ENCODE measurements around the gene SLC33A1.
A peak's percentile ranks its signal among the peaks of the same experiment; 100 is the strongest.
"Not testable (repeated sequence)": the region's sequence is repeated elsewhere in the genome, so short reads cannot be mapped to it uniquely, and the experiment has no call there.

SLC33A1 gene

GRCh38 chr3:155854141-155854940 lies at the start of gene SLC33A1:
TSS of gene SLC33A1 (minus strand) at chr3:155854427. CDS start at chr3:155853997, 430 bp downstream.
- H3K9ac ChIP-seq (ENCODE audit: low read length), result peak within 1 kb of the TSS; percentile 90

GRCh38 chr3:155895379-155895900 lies 41.2 kb upstream of the SLC33A1 start:
- no peak overlapping the region for H3K27ac ChIP-seq (ENCODE audit: low read depth, low read length)
- H3K9ac ChIP-seq (ENCODE audit: low read length), result no peak overlapping the region
- H3K9me3 ChIP-seq (ENCODE audit: low read length), result no peaks in the 10 kb centered on the region
- H3K4me1 ChIP-seq (ENCODE audit: insufficient read depth, low read length), result peaks cover 6% of the 10 kb centered on the region
- no peak overlapping the region for H3K4me3 ChIP-seq (ENCODE audit: low read depth in 1 of 2, low read length in 2 of 2)
- H3K27me3 ChIP-seq (ENCODE audit: control insufficient read depth in 1 of 2, insufficient read depth in 2 of 2, low read length in 2 of 2), result no peaks in the 10 kb centered on the region
- peaks cover 33% of the 10 kb centered on the region for H3K36me3 ChIP-seq (ENCODE audit: insufficient read depth, low read length)

More at GRCh38 chr3:155854141-155854940, at the start of gene SLC33A1:
- Histone ChIP-seq H3K27ac (ENCODE audit: low read depth, low read length) (peak within 1 kb of the TSS; percentile 93), H3K4me3 (ENCODE audit: low read depth in 1 of 2, low read length in 2 of 2) (peak within 1 kb of the TSS; percentile 74 to 100), H3K27me3 (ENCODE audit: control insufficient read depth in 1 of 2, insufficient read depth in 2 of 2, low read length in 2 of 2) (no peaks in the 10 kb centered on the region), H3K36me3 (ENCODE audit: insufficient read depth, low read length) (no peaks in the 10 kb centered on the region), H3K9me3 (ENCODE audit: low read length) (no peaks in the 10 kb centered on the region), H3K4me1 (ENCODE audit: insufficient read depth, low read length) (peaks cover 21% of the 10 kb centered on the region)

DNA sequence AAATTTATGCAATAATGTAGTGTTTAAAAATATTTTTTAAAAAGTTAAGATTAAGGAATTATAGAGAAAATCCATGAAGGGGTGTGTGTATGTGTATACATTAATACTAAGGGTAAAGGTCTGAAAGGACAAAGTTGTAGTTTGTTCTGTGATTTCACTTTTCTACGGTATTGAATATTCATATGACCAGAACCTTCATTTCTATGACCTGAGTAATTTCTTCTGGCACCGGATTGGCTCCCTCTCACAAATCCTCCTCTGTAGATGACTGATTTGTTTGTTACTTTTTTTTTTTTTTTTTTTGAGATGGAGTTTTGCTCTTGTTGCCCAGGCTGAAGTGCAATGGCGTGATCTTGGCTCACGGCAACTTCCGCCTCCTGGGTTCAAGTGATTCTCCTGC lies 37.1 kb upstream of the SLC33A1 start:
- no peaks in the 10 kb centered on the region for H3K9me3 ChIP-seq (ENCODE audit: low read length)
- no peaks in the 10 kb centered on the region for H3K27me3 ChIP-seq (ENCODE audit: control insufficient read depth in 1 of 2, insufficient read depth in 2 of 2, low read length in 2 of 2)
- H3K36me3 ChIP-seq (ENCODE audit: insufficient read depth, low read length), result peaks cover 11% of the 10 kb centered on the region
- peaks cover 7% of the 10 kb centered on the region for H3K4me1 ChIP-seq (ENCODE audit: insufficient read depth, low read length)
- H3K9ac ChIP-seq (ENCODE audit: low read length), result no peak overlapping the region
- no peak overlapping the region for H3K4me3 ChIP-seq (ENCODE audit: low read depth in 1 of 2, low read length in 2 of 2)
- no peak overlapping the region for H3K27ac ChIP-seq (ENCODE audit: low read depth, low read length)

DNA sequence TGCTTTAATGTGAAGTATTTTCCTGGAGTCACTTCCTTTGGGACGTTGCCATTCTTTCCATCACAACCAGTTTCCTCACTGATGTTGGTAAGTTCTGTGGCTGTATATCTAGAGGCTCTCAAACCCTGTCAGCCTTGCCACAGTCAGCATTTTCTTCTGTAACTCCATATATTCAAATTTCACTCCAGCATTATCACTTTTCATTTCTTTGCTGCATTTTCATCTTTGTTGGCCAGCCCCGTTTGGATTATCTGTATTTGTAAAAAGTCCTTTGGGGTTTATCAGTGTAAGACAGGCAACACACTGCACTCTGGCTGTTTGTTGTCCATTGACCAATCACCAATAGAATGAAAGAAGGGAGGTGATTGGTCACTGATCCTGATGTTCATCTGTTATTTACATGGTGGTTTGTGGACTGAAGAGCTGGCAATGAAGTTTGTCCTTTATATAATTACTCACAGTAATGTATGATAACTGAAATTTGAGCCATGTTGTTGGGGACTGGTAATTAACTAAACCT lies 36.5 kb upstream of the SLC33A1 start:
- peaks cover 11% of the 10 kb centered on the region for H3K36me3 ChIP-seq (ENCODE audit: insufficient read depth, low read length)
- peaks cover 7% of the 10 kb centered on the region for H3K4me1 ChIP-seq (ENCODE audit: insufficient read depth, low read length)
- no peak overlapping the region for H3K4me3 ChIP-seq (ENCODE audit: low read depth in 1 of 2, low read length in 2 of 2)
- no peaks in the 10 kb centered on the region for H3K9me3 ChIP-seq (ENCODE audit: low read length)
- no peaks in the 10 kb centered on the region for H3K27me3 ChIP-seq (ENCODE audit: control insufficient read depth in 1 of 2, insufficient read depth in 2 of 2, low read length in 2 of 2)
- no peak overlapping the region for H3K27ac ChIP-seq (ENCODE audit: low read depth, low read length)
- H3K9ac ChIP-seq (ENCODE audit: low read length), result no peak overlapping the region

- Histone ChIP-seq H3K4me1 (ENCODE audit: insufficient read depth, low read length) (peaks cover 7% of the 10 kb centered on the region), H3K4me3 (ENCODE audit: low read depth in 1 of 2, low read length in 2 of 2) (no peak overlapping the region), H3K27me3 (ENCODE audit: control insufficient read depth in 1 of 2, insufficient read depth in 2 of 2, low read length in 2 of 2) (no peaks in the 10 kb centered on the region), H3K27ac (ENCODE audit: low read depth, low read length) (no peak overlapping the region), H3K9ac (ENCODE audit: low read length) (no peak overlapping the region), H3K36me3 (ENCODE audit: insufficient read depth, low read length) (peaks cover 4% of the 10 kb centered on the region), H3K9me3 (ENCODE audit: low read length) (no peaks in the 10 kb centered on the region)
Measured at GRCh38 chr3:155889952-155890351, 35.7 kb upstream of the SLC33A1 start.

DNA sequence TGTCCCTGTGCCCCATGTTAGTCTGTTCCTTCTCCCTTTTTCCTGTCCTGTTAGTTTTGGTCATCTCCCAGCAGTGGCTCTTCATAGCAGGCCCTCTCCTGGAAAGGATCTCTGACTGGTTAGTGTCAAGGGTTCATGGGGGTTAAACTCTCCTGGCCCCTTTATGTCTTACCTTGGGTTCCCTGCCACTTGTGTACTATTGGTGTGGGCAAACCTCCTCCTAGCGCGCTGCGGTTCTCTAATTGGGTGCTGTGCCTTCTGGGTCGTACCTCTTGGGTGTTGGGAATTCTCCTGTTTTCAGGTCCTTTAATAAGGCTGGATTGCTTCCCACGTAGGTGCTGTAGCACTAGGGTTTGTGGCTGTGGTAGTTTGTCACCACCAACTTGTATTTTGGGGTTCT lies 35.0 kb upstream of the SLC33A1 start:
- no peak overlapping the region for H3K4me3 ChIP-seq (ENCODE audit: low read depth in 1 of 2, low read length in 2 of 2)
- no peaks in the 10 kb centered on the region for H3K36me3 ChIP-seq (ENCODE audit: insufficient read depth, low read length)
- no peaks in the 10 kb centered on the region for H3K27me3 ChIP-seq (ENCODE audit: control insufficient read depth in 1 of 2, insufficient read depth in 2 of 2, low read length in 2 of 2)
- H3K4me1 ChIP-seq (ENCODE audit: insufficient read depth, low read length), result peaks cover 7% of the 10 kb centered on the region
- H3K9ac ChIP-seq (ENCODE audit: low read length), result no peak overlapping the region
- H3K27ac ChIP-seq (ENCODE audit: low read depth, low read length), result no peak overlapping the region
- H3K9me3 ChIP-seq (ENCODE audit: low read length), result no peaks in the 10 kb centered on the region

GRCh38 chr3:155886915-155887314 lies 32.7 kb upstream of the SLC33A1 start:
- no peaks in the 10 kb centered on the region for H3K36me3 ChIP-seq (ENCODE audit: insufficient read depth, low read length)
- H3K4me3 ChIP-seq (ENCODE audit: low read depth in 1 of 2, low read length in 2 of 2), result no peak overlapping the region
- peaks cover 7% of the 10 kb centered on the region for H3K4me1 ChIP-seq (ENCODE audit: insufficient read depth, low read length)
- no peaks in the 10 kb centered on the region for H3K27me3 ChIP-seq (ENCODE audit: control insufficient read depth in 1 of 2, insufficient read depth in 2 of 2, low read length in 2 of 2)
- H3K9ac ChIP-seq (ENCODE audit: low read length), result no peak overlapping the region
- H3K27ac ChIP-seq (ENCODE audit: low read depth, low read length), result no peak overlapping the region
- no peaks in the 10 kb centered on the region for H3K9me3 ChIP-seq (ENCODE audit: low read length)

- not testable (repeated sequence) for H3K4me1 ChIP-seq (ENCODE audit: insufficient read depth, low read length); H3K9me3 ChIP-seq (ENCODE audit: low read length); H3K36me3 ChIP-seq (ENCODE audit: insufficient read depth, low read length); H3K4me3 ChIP-seq (ENCODE audit: low read depth in 1 of 2, low read length in 2 of 2); H3K9ac ChIP-seq (ENCODE audit: low read length); H3K27ac ChIP-seq (ENCODE audit: low read depth, low read length); H3K27me3 ChIP-seq (ENCODE audit: control insufficient read depth in 1 of 2, insufficient read depth in 2 of 2, low read length in 2 of 2)
Measured at GRCh38 chr3:155886348-155886747, 32.1 kb upstream of the SLC33A1 start.

DNA sequence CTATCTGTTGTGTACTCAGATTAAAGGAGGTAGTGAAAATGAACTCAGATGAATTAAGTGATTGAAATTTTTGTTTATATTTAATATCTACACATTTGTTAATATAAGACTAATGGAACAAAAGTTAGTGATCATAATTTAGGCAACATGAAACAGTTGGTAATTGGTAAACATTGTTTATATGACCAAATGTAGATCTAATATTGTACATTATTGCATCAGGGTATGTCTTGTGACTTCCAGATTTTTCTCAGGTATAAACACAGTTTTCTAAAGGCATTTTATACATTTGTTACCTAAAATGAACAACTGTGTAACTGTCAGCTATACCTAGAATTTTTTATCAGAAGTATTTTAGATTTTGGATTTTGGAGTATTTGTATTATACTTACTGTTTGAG lies 31.1 kb upstream of the SLC33A1 start:
- no peaks in the 10 kb centered on the region for H3K27me3 ChIP-seq (ENCODE audit: control insufficient read depth in 1 of 2, insufficient read depth in 2 of 2, low read length in 2 of 2)
- H3K27ac ChIP-seq (ENCODE audit: low read depth, low read length), result no peak overlapping the region
- no peak overlapping the region for H3K9ac ChIP-seq (ENCODE audit: low read length)
- H3K36me3 ChIP-seq (ENCODE audit: insufficient read depth, low read length), result no peaks in the 10 kb centered on the region
- H3K9me3 ChIP-seq (ENCODE audit: low read length), result no peaks in the 10 kb centered on the region
- H3K4me3 ChIP-seq (ENCODE audit: low read depth in 1 of 2, low read length in 2 of 2), result no peak overlapping the region
- no peaks in the 10 kb centered on the region for H3K4me1 ChIP-seq (ENCODE audit: insufficient read depth, low read length)

DNA sequence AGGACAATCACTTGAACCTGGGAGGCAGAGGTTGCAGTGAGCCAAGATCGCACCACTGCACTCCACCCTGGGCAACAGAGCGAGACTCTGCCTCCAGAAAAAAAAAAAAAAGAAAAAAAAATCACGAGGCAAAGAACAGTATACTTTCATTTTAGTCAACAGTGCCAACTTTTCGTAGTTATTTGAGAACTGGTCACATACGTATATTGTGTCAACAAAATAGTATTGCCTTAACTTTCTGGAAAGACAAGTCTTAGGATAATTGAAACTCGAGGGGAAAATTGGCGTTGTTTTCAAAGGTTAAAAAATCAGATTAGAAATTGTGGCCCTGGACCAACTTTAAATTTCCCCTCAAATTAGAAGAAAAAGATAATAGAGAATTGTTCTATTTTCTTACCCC lies 30.1 kb upstream of the SLC33A1 start:
- no peaks in the 10 kb centered on the region for H3K9me3 ChIP-seq (ENCODE audit: low read length)
- no peak overlapping the region for H3K27ac ChIP-seq (ENCODE audit: low read depth, low read length)
- H3K27me3 ChIP-seq (ENCODE audit: control insufficient read depth in 1 of 2, insufficient read depth in 2 of 2, low read length in 2 of 2), result no peaks in the 10 kb centered on the region
- H3K4me1 ChIP-seq (ENCODE audit: insufficient read depth, low read length), result no peaks in the 10 kb centered on the region
- no peaks in the 10 kb centered on the region for H3K36me3 ChIP-seq (ENCODE audit: insufficient read depth, low read length)
- H3K9ac ChIP-seq (ENCODE audit: low read length), result no peak overlapping the region
- H3K4me3 ChIP-seq (ENCODE audit: low read depth in 1 of 2, low read length in 2 of 2), result no peak overlapping the region

DNA sequence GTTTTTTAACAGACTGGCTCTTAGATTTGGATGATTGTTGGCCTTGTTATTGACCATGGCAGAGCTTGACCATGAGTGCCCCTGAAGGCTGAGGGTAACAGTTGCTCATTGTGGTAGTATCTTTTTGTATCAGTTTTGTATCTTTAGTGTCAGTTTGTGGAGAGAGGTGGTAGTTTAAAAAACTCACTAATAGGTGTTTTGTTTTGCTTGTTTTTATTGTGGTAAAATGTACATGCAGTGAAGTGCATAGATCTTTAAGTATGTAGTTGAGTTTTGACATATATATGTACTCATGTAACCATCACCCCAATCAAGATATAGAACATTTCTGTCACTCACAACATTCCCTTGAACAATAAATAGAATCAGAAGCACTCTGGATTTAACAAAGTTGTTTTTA lies 26.1 kb upstream of the SLC33A1 start:
- Histone ChIP-seq H3K36me3 (ENCODE audit: insufficient read depth, low read length) (no peaks in the 10 kb centered on the region), H3K9ac (ENCODE audit: low read length) (no peak overlapping the region), H3K4me3 (ENCODE audit: low read depth in 1 of 2, low read length in 2 of 2) (no peak overlapping the region), H3K4me1 (ENCODE audit: insufficient read depth, low read length) (peaks cover 4% of the 10 kb centered on the region), H3K27ac (ENCODE audit: low read depth, low read length) (no peak overlapping the region), H3K9me3 (ENCODE audit: low read length) (no peaks in the 10 kb centered on the region), H3K27me3 (ENCODE audit: control insufficient read depth in 1 of 2, insufficient read depth in 2 of 2, low read length in 2 of 2) (no peaks in the 10 kb centered on the region)

DNA sequence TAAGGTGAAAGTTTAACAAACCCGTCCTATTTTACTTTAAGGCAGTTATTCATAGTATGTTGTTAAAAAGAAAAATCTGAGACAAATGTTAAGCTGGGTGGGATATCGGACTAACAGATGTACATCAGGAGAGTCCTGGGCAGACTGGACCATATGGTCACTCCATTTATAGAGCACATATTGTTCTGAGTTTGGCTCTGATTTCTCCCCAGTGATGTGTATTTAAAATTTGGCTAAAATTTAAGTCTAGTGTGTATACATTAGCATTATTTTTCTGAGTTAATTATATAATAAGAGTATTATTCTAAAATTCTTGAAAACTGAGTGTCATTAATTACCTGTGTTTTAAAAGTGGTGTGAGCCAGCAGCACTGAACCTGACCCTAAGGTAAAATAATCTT lies 22.3 kb upstream of the SLC33A1 start:
- Histone ChIP-seq H3K4me1 (ENCODE audit: insufficient read depth, low read length) (peaks cover 16% of the 10 kb centered on the region), H3K36me3 (ENCODE audit: insufficient read depth, low read length) (no peaks in the 10 kb centered on the region), H3K27ac (ENCODE audit: low read depth, low read length) (no peak overlapping the region)

More for the DNA sequence above, 22.3 kb upstream of the SLC33A1 start:
- no peak overlapping the region for H3K9ac ChIP-seq (ENCODE audit: low read length)
- no peak overlapping the region for H3K4me3 ChIP-seq (ENCODE audit: low read depth in 1 of 2, low read length in 2 of 2)
- no peaks in the 10 kb centered on the region for H3K9me3 ChIP-seq (ENCODE audit: low read length)
- no peaks in the 10 kb centered on the region for H3K27me3 ChIP-seq (ENCODE audit: control insufficient read depth in 1 of 2, insufficient read depth in 2 of 2, low read length in 2 of 2)
